Testis (tissue), 2 donors: ENCODE results near the gene CD55.

Experiments
- POLR2A ChIP-seq: fragments of 450-650 bp; IDR thresholded peaks from one replicate; pipeline ENCODE4 v1.6.1; 2017; ENCODE audit warnings: antibody characterized with exemption, mild to moderate bottlenecking, moderate library complexity
- TF ChIP-seq, protein P1 (sequence below), 3 experiments: fragments of 450-650 bp in 2 of 3; fragments of 200-600 bp in 1 of 3; sonication (generic) in 1 of 3; IDR thresholded peaks; one replicate each; pipeline ENCODE4 v1.5.1; 2016 to 2019; ENCODE audit warnings: antibody characterized with exemption in 3 of 3, mild to moderate bottlenecking in 2 of 3, moderate library complexity in 1 of 3

DNA sequence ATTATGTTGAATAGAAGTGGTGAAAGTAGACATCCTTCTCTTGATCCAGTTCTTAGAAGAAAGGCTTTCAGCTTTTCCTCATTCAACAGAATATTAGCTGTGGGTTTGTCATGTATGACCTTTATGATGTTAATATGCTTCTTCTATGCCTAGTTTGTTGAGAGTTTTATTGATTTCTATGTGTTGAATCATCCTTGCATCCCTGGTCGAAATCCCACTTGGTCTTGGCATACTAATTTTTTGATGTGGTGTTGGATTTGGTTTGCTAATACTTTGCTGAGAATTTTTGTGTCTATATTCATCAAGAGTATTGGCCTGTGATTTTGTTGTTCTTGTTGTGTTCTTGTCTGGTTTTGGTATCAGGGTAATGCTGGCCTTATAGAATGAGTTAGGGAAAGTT is 20.9 kb downstream of the CD55 start:
- no peak for TF ChIP-seq POLR2A
- TF ChIP-seq, protein P1, sequence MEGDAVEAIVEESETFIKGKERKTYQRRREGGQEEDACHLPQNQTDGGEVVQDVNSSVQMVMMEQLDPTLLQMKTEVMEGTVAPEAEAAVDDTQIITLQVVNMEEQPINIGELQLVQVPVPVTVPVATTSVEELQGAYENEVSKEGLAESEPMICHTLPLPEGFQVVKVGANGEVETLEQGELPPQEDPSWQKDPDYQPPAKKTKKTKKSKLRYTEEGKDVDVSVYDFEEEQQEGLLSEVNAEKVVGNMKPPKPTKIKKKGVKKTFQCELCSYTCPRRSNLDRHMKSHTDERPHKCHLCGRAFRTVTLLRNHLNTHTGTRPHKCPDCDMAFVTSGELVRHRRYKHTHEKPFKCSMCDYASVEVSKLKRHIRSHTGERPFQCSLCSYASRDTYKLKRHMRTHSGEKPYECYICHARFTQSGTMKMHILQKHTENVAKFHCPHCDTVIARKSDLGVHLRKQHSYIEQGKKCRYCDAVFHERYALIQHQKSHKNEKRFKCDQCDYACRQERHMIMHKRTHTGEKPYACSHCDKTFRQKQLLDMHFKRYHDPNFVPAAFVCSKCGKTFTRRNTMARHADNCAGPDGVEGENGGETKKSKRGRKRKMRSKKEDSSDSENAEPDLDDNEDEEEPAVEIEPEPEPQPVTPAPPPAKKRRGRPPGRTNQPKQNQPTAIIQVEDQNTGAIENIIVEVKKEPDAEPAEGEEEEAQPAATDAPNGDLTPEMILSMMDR (IDR thresholded peaks at IDR 0.05) = no peak
